Cardiac fibroblast (primary cell): ENCODE results near the gene HERC2.

ENCODE experiments used
- DNase-seq, 2 donors: peaks; one replicate each; pipeline versions ENCODE4 v3.0.0 to v3.0.0-alpha.2; 2010; ENCODE audit warnings: low read depth in 2 of 2
- H3K4me3 ChIP-seq, 2 donors: replicated peaks in 1 of 2; 1 replicate in 1 of 2; 2 replicates in 1 of 2; pipeline ENCODE4 v1.5.1; 2011; ENCODE audit warnings: low read depth in 2 of 2, low read length in 2 of 2, mild to moderate bottlenecking in 2 of 2, moderate library complexity in 1 of 2
- TF ChIP-seq, protein P1 (sequence below): IDR thresholded peaks from one replicate; pipeline ENCODE4 v1.5.1; 2011; ENCODE audit warnings: low read depth, mild to moderate bottlenecking, low read length, inconsistent platforms

HERC2 gene

DNA sequence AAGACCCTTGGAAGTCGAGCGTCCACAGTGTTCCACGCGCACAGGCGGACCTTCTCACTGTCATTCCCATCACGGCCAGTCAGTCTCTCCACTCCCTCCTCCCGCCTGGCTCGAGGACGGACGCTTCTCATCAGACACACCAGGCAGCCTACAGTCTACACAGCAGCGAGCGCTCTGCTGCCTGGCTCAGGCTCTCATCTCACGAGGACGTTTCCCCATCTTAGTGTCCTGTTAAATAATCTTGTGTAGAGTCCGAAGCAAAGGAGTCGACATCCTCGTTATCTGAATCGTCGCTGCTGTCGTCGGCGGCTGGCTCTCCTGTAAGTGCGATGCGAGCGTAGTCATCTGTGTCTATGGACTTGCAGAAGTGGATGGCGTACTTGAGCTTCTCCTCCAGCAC lies 210.4 kb downstream of the HERC2 start:
- no peak for DNase-seq
- no peak overlapping the region for H3K4me3 ChIP-seq
- TF ChIP-seq, protein P1, sequence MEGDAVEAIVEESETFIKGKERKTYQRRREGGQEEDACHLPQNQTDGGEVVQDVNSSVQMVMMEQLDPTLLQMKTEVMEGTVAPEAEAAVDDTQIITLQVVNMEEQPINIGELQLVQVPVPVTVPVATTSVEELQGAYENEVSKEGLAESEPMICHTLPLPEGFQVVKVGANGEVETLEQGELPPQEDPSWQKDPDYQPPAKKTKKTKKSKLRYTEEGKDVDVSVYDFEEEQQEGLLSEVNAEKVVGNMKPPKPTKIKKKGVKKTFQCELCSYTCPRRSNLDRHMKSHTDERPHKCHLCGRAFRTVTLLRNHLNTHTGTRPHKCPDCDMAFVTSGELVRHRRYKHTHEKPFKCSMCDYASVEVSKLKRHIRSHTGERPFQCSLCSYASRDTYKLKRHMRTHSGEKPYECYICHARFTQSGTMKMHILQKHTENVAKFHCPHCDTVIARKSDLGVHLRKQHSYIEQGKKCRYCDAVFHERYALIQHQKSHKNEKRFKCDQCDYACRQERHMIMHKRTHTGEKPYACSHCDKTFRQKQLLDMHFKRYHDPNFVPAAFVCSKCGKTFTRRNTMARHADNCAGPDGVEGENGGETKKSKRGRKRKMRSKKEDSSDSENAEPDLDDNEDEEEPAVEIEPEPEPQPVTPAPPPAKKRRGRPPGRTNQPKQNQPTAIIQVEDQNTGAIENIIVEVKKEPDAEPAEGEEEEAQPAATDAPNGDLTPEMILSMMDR, result no peak

DNA sequence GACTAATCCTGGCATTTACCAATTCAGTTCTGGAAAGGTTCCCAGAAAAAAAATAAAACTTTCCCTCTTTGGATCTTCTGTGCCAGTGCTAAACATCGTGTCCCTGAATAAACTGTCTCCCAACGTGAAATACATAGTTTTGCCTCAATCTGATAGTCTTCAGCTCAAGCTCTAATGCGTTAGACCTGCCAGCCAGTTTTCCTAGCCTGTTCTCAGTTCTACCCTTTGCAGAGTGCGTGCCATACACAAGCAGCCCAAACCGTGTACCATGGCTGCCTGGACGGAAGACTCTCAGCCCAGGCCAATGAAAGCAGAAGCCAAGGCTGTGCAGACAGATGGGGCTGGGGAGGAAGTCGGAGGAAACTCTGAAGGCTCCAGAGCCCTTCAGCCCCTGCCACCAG lies 211.5 kb downstream of the HERC2 start:
- DNase-seq, result no peak
- no peak overlapping the region for H3K4me3 ChIP-seq
- TF ChIP-seq, protein P1, result no peak

DNA sequence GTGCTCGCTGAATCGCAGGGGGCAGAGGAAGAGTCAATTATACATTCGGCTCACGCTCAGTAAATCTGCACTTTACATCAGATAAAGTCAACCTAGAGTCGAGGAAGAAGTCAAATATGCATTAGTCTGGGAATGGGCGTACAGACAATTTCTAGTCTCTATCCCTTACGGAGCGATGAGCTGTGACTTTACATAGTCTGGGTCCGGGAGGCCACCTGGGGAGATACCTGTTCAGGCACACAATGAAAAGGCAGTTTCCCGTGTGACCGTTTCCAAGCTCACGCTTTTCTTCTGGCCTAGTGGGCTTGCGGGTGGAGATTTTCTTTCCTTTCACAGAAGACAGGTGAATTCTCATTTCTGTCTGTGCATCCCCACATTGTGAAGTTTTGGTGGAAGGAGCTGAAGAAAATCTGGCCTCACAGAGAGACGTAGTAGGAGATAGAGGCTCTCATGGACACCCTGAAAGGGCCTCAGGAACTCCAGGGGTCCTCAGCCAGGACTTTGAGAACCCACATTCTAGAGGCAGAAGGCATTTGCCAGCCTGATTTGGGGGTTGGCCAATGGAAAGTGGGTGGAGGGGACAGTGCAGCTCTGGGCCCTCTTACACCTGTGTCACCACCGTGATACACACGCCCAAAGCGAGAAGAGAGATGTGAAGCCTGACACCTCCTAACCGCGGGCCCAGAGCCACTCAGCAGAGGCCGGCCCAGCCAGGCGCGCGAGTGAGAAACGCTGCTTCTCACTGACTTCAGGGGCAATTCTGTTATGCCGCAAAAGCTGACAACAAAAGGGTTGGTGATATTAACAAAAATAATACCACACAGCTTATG lies 212.1 kb downstream of the HERC2 start:
- DNase-seq, result no peak
- TF ChIP-seq, protein P1, result no peak
- H3K4me3 ChIP-seq, result no peak overlapping the region

DNA sequence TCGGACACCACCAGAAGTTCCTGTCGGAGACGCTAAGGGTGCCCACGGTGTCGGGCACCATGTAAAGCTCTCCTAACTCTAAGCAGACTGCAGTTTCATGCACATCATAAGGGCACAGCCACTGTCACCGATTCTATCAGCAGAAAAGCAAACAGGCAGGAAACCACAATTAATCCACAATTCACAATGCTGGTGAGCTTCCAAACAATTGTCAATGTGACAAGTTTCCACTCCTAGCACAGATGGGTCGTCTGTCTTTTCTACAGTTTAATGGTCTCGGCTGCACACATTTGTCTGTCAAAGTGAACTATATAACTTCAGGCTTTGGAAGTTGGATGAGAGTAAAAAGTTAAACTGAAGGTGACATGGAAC lies 214.1 kb downstream of the HERC2 start:
- H3K4me3 ChIP-seq, result no peak overlapping the region
- no peak for DNase-seq
- TF ChIP-seq, protein P1, result no peak

DNA sequence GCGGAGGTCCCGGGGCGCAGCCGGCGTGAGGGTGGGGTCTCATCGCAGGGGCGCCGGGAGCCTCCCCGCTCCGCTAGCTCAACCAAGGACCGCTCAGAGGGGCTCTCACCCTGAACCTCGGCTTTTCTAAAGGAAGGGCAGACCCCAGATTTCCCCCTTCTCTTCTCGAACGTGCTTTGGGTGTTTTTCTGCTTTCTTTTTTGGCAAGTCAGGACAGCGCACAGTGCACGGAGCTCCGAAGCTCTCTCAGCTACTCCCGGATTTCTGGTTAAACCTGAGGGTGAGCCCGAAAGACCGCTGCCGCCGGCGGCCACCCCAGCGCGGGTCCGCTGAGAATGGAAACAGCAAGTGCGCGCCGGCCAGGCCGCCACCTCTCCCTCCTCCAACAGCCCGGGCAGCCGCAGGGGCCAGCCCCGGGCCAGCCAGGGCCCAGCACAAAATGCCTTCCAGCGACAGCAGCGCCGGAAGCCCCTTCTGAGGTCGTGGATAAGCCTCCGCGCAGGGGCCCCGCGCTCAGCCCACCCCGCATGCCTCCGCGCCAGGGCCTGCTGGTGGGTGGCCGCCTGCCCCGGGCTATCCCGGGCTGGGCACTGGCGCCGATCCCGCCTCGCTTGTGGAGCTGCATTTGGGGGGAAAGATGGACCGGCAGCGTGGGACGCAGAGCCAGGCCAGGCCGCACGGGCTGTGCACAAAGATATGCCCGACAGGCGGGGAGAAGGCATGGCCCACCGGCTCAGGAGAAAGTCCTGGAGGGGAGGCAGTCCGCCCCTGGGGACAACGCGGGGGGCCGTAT lies 214.7 kb downstream of the HERC2 start:
- DNase-seq, result peak; percentile 34 to 37
- peak overlapping the region; percentile 55 to 56 for H3K4me3 ChIP-seq
- TF ChIP-seq, protein P1, result no peak

DNA sequence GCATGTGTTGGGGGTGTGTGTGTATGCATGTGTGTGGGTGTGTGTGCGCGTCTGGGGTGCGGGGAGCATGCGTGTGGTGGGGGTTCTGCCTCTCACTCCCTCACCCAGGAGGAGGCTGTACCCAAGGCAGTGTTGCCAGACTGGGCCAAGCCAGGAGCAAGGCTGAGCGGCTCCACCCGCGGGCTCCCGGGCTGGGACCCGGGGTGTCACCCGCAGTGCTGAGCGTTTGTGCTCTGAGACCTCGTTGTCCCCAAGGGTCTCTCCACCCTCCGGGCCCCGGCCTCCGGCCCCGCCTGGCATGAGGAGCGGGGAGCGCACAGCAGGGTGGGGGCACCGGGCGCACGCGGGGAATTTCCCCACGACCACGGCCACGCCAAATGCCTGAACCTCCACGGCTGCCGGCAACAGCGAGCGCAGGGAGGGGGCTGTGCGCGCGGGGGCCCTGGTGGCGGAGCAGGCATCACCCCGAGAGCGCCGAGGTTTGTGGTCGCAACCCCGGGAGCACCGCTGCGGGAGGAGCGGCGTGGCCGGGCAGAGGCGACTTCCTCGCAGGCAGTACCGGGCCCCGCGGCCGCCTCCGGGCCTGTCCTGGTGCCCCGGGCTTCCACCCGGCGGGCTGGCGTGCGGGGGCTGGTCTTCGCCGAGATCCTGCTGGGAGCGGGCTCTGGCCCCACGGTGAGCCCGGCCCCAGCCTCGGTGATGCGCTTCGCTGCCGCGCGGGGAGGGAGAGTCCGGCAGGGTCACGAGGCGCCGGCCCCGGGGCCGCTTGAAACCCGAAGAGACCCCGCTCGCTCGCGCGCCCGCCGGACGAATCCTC lies 215.5 kb downstream of the HERC2 start:
- DNase-seq, result no peak

More for the DNA sequence above, 215.5 kb downstream of the HERC2 start:
- H3K4me3 ChIP-seq, result peak overlapping the region; percentile 55 to 56
- TF ChIP-seq, protein P1, result no peak
